ENCODE data around the gene SLC16A3.

Gene SLC16A3

GRCh38 chr17:82240506-82241182, 11.8 kb downstream of the SLC16A3 start:
- Histone ChIP-seq H3K4me1 (ENCODE audit: control insufficient read depth in 1 of 2, insufficient read depth in 2 of 2, low read length in 2 of 2) (peaks cover 26 to 86% of the 10 kb centered on the region in 2 donors), H3K4me3 (ENCODE audit: low read depth in 1 of 2, low read length in 2 of 2) (no peak overlapping the region), H3K9me3 (ENCODE audit: control insufficient read depth in 1 of 2, low read length in 2 of 2) (no peaks in the 10 kb centered on the region), H3K36me3 (ENCODE audit: control insufficient read depth in 1 of 2, insufficient read depth in 2 of 2, low read length in 2 of 2) (peaks cover 23 to 29% of the 10 kb centered on the region in 2 donors), H3K27ac (ENCODE audit: low read length) (no peak overlapping the region), H3K27me3 (ENCODE audit: low read depth, low read length) (no peaks in the 10 kb centered on the region)

- Histone ChIP-seq H3K27ac (ENCODE audit: low read length) (peak overlapping the region; percentile 16), H3K9me3 (ENCODE audit: control insufficient read depth in 1 of 2, low read length in 2 of 2) (no peaks in the 10 kb centered on the region), H3K4me3 (ENCODE audit: low read depth in 1 of 2, low read length in 2 of 2) (peak overlapping the region in 1 of 2 donors; percentile 9), H3K36me3 (ENCODE audit: control insufficient read depth in 1 of 2, insufficient read depth in 2 of 2, low read length in 2 of 2) (peaks cover 31 to 35% of the 10 kb centered on the region in 2 donors), H3K27me3 (ENCODE audit: low read depth, low read length) (no peaks in the 10 kb centered on the region), H3K4me1 (ENCODE audit: control insufficient read depth in 1 of 2, insufficient read depth in 2 of 2, low read length in 2 of 2) (peaks cover 26 to 86% of the 10 kb centered on the region in 2 donors)
Observed at GRCh38 chr17:82241183-82241925, 12.5 kb downstream of the SLC16A3 start.

- peaks cover 38 to 41% of the 10 kb centered on the region in 2 donors for H3K36me3 ChIP-seq (ENCODE audit: control insufficient read depth in 1 of 2, insufficient read depth in 2 of 2, low read length in 2 of 2)
Observed at GRCh38 chr17:82241926-82242697, 13.3 kb downstream of the SLC16A3 start.

GRCh38 chr17:82242698-82242976, 13.8 kb downstream of the SLC16A3 start:
- H3K27me3 ChIP-seq (ENCODE audit: low read depth, low read length): no peaks in the 10 kb centered on the region
- H3K4me3 ChIP-seq (ENCODE audit: low read depth in 1 of 2, low read length in 2 of 2): no peak overlapping the region
- peaks cover 40 to 43% of the 10 kb centered on the region in 2 donors for H3K36me3 ChIP-seq (ENCODE audit: control insufficient read depth in 1 of 2, insufficient read depth in 2 of 2, low read length in 2 of 2)
- no peaks in the 10 kb centered on the region for H3K9me3 ChIP-seq (ENCODE audit: control insufficient read depth in 1 of 2, low read length in 2 of 2)
- no peak overlapping the region for H3K27ac ChIP-seq (ENCODE audit: low read length)
- peaks cover 35 to 92% of the 10 kb centered on the region in 2 donors for H3K4me1 ChIP-seq (ENCODE audit: control insufficient read depth in 1 of 2, insufficient read depth in 2 of 2, low read length in 2 of 2)

More at GRCh38 chr17:82241926-82242697, 13.3 kb downstream of the SLC16A3 start:
- Histone ChIP-seq H3K27me3 (ENCODE audit: low read depth, low read length) (no peaks in the 10 kb centered on the region), H3K27ac (ENCODE audit: low read length) (peak overlapping the region; percentile 16), H3K9me3 (ENCODE audit: control insufficient read depth in 1 of 2, low read length in 2 of 2) (no peaks in the 10 kb centered on the region), H3K4me3 (ENCODE audit: low read depth in 1 of 2, low read length in 2 of 2) (peak overlapping the region in 1 of 2 donors; percentile 9), H3K4me1 (ENCODE audit: control insufficient read depth in 1 of 2, insufficient read depth in 2 of 2, low read length in 2 of 2) (peaks cover 31 to 88% of the 10 kb centered on the region in 2 donors)

GRCh38 chr17:82242977-82243647, 14.3 kb downstream of the SLC16A3 start:
- H3K27ac ChIP-seq (ENCODE audit: low read length): no peak overlapping the region
- H3K4me3 ChIP-seq (ENCODE audit: low read depth in 1 of 2, low read length in 2 of 2): no peak overlapping the region

GRCh38 chr17:82243648-82244412, 15.0 kb downstream of the SLC16A3 start:
- no peak overlapping the region for H3K27ac ChIP-seq (ENCODE audit: low read length)
- peaks cover 52 to 55% of the 10 kb centered on the region in 2 donors for H3K36me3 ChIP-seq (ENCODE audit: control insufficient read depth in 1 of 2, insufficient read depth in 2 of 2, low read length in 2 of 2)
- H3K4me3 ChIP-seq (ENCODE audit: low read depth in 1 of 2, low read length in 2 of 2): no peak overlapping the region
- H3K4me1 ChIP-seq (ENCODE audit: control insufficient read depth in 1 of 2, insufficient read depth in 2 of 2, low read length in 2 of 2): peaks cover 35 to 91% of the 10 kb centered on the region in 2 donors
- no peaks in the 10 kb centered on the region for H3K27me3 ChIP-seq (ENCODE audit: low read depth, low read length)
- H3K9me3 ChIP-seq (ENCODE audit: control insufficient read depth in 1 of 2, low read length in 2 of 2): no peaks in the 10 kb centered on the region

More at GRCh38 chr17:82242977-82243647, 14.3 kb downstream of the SLC16A3 start:
- Histone ChIP-seq H3K27me3 (ENCODE audit: low read depth, low read length) (no peaks in the 10 kb centered on the region), H3K9me3 (ENCODE audit: control insufficient read depth in 1 of 2, low read length in 2 of 2) (no peaks in the 10 kb centered on the region), H3K36me3 (ENCODE audit: control insufficient read depth in 1 of 2, insufficient read depth in 2 of 2, low read length in 2 of 2) (peaks cover 45 to 48% of the 10 kb centered on the region in 2 donors), H3K4me1 (ENCODE audit: control insufficient read depth in 1 of 2, insufficient read depth in 2 of 2, low read length in 2 of 2) (peaks cover 35 to 92% of the 10 kb centered on the region in 2 donors)

- peaks cover 59% of the 10 kb centered on the region in 2 donors for H3K36me3 ChIP-seq (ENCODE audit: control insufficient read depth in 1 of 2, insufficient read depth in 2 of 2, low read length in 2 of 2)
Observed at GRCh38 chr17:82244413-82245133, 15.7 kb downstream of the SLC16A3 start.

GRCh38 chr17:82245134-82246039, 16.5 kb downstream of the SLC16A3 start:
- H3K27ac ChIP-seq (ENCODE audit: low read length): no peak overlapping the region
- H3K4me1 ChIP-seq (ENCODE audit: control insufficient read depth in 1 of 2, insufficient read depth in 2 of 2, low read length in 2 of 2): peaks cover 35 to 81% of the 10 kb centered on the region in 2 donors
- H3K27me3 ChIP-seq (ENCODE audit: low read depth, low read length): no peaks in the 10 kb centered on the region
- H3K36me3 ChIP-seq (ENCODE audit: control insufficient read depth in 1 of 2, insufficient read depth in 2 of 2, low read length in 2 of 2): peaks cover 67% of the 10 kb centered on the region in 2 donors
- H3K9me3 ChIP-seq (ENCODE audit: control insufficient read depth in 1 of 2, low read length in 2 of 2): no peaks in the 10 kb centered on the region
- no peak overlapping the region for H3K4me3 ChIP-seq (ENCODE audit: low read depth in 1 of 2, low read length in 2 of 2)

More at GRCh38 chr17:82244413-82245133, 15.7 kb downstream of the SLC16A3 start:
- no peak overlapping the region for H3K27ac ChIP-seq (ENCODE audit: low read length)
- H3K9me3 ChIP-seq (ENCODE audit: control insufficient read depth in 1 of 2, low read length in 2 of 2): no peaks in the 10 kb centered on the region
- no peak overlapping the region for H3K4me3 ChIP-seq (ENCODE audit: low read depth in 1 of 2, low read length in 2 of 2)
- peaks cover 35 to 86% of the 10 kb centered on the region in 2 donors for H3K4me1 ChIP-seq (ENCODE audit: control insufficient read depth in 1 of 2, insufficient read depth in 2 of 2, low read length in 2 of 2)
- no peaks in the 10 kb centered on the region for H3K27me3 ChIP-seq (ENCODE audit: low read depth, low read length)

- Histone ChIP-seq H3K36me3 (ENCODE audit: control insufficient read depth in 1 of 2, insufficient read depth in 2 of 2, low read length in 2 of 2) (peaks cover 73 to 74% of the 10 kb centered on the region in 2 donors), H3K27ac (ENCODE audit: low read length) (peak overlapping the region; percentile 56), H3K4me3 (ENCODE audit: low read depth in 1 of 2, low read length in 2 of 2) (no peak overlapping the region), H3K27me3 (ENCODE audit: low read depth, low read length) (no peaks in the 10 kb centered on the region), H3K4me1 (ENCODE audit: control insufficient read depth in 1 of 2, insufficient read depth in 2 of 2, low read length in 2 of 2) (peaks cover 29 to 81% of the 10 kb centered on the region in 2 donors), H3K9me3 (ENCODE audit: control insufficient read depth in 1 of 2, low read length in 2 of 2) (no peaks in the 10 kb centered on the region)
Observed at GRCh38 chr17:82246040-82246364, 17.2 kb downstream of the SLC16A3 start.
